Right kidney (tissue), 9 donors: Measurements from ENCODE around the gene METAP1.
A peak's percentile ranks its signal among the peaks of the same experiment; 100 is the strongest.
"Not testable (repeated sequence)": the region's sequence is repeated elsewhere in the genome, so short reads cannot be mapped to it uniquely, and the experiment has no call there.

Experiments used
- DNase-seq: peaks from one replicate; pipeline ENCODE4 v3.0.0-alpha.2; 2016
- long read RNA-seq, 8 donors: transcript quantifications; one replicate each; lab custom pipeline, GENCODE V29; 2026

Gene METAP1
- long read RNA-seq, donor 1, transcript METAP1-201 (11 exons, 2,791 nt), result major isoform, 15 of 15 reads
- long read RNA-seq, donor 1, partial matches to known transcripts, result 0 of 15 reads
- long read RNA-seq, donor 1, other reads (novel, unspliced or antisense), result 0 of 15 reads
- long read RNA-seq, donor 2, transcript METAP1-201 (11 exons, 2,791 nt), result major isoform, 6 of 208 reads
- long read RNA-seq, donor 2, partial matches to known transcripts, result 145 of 208 reads
- long read RNA-seq, donor 2, other reads (novel, unspliced or antisense), result 57 of 208 reads
- long read RNA-seq, donor 3, transcript METAP1-201 (11 exons, 2,791 nt), result major isoform, 8 of 40 reads
- long read RNA-seq, donor 3, partial matches to known transcripts, result 32 of 40 reads
- long read RNA-seq, donor 3, other reads (novel, unspliced or antisense), result 0 of 40 reads
- long read RNA-seq, donor 4, transcript METAP1-201 (11 exons, 2,791 nt), result major isoform, 14 of 70 reads
- long read RNA-seq, donor 4, partial matches to known transcripts, result 56 of 70 reads
- long read RNA-seq, donor 4, other reads (novel, unspliced or antisense), result 0 of 70 reads
- long read RNA-seq, donor 5, transcript METAP1-201 (11 exons, 2,791 nt), result major isoform, 12 of 340 reads
- long read RNA-seq, donor 5, partial matches to known transcripts, result 260 of 340 reads
- long read RNA-seq, donor 5, other reads (novel, unspliced or antisense), result 68 of 340 reads
- long read RNA-seq, donor 6, transcript METAP1-201 (11 exons, 2,791 nt), result major isoform, 17 of 22 reads
- long read RNA-seq, donor 6, partial matches to known transcripts, result 5 of 22 reads
- long read RNA-seq, donor 6, other reads (novel, unspliced or antisense), result 0 of 22 reads
- long read RNA-seq, donor 7, transcript METAP1-201 (11 exons, 2,791 nt), result major isoform, 21 of 416 reads
- long read RNA-seq, donor 7, partial matches to known transcripts, result 297 of 416 reads
- long read RNA-seq, donor 7, other reads (novel, unspliced or antisense), result 98 of 416 reads
- long read RNA-seq, donor 8, transcript METAP1-201 (11 exons, 2,791 nt), result major isoform, 16 of 303 reads
- long read RNA-seq, donor 8, partial matches to known transcripts, result 171 of 303 reads
- long read RNA-seq, donor 8, other reads (novel, unspliced or antisense), result 116 of 303 reads

- DNase-seq, result peak; percentile 96
Measured at GRCh38 chr4:98995183-98996055, at the start of gene METAP1. METAP1 (plus strand) TSS chr4:98995721; CDS start chr4:98995754, 33 bp downstream.

GRCh38 chr4:98946359-98946758, 49.2 kb upstream of the METAP1 start:
- DNase-seq, result no peak

GRCh38 chr4:98950925-98951324, 44.6 kb upstream of the METAP1 start:
- no peak for DNase-seq

GRCh38 chr4:98951710-98952109, 43.8 kb upstream of the METAP1 start:
- no peak for DNase-seq

- DNase-seq, result no peak
Measured at GRCh38 chr4:98955229-98955628, 40.3 kb upstream of the METAP1 start.

GRCh38 chr4:98958065-98958464, 37.5 kb upstream of the METAP1 start:
- no peak for DNase-seq

- DNase-seq, result no peak
Measured at GRCh38 chr4:98959411-98959810, 36.1 kb upstream of the METAP1 start.

- no peak for DNase-seq
Measured at GRCh38 chr4:98961770-98962169, 33.8 kb upstream of the METAP1 start.

- DNase-seq, result no peak
Measured at GRCh38 chr4:98963538-98964433, 31.7 kb upstream of the METAP1 start.

- DNase-seq, result no peak
Measured at GRCh38 chr4:98966926-98967325, 28.6 kb upstream of the METAP1 start.

- DNase-seq, result no peak
Measured at GRCh38 chr4:98967786-98968329, 27.7 kb upstream of the METAP1 start.

GRCh38 chr4:98969878-98970785, 25.4 kb upstream of the METAP1 start:
- no peak for DNase-seq

- no peak for DNase-seq
Measured at GRCh38 chr4:98976716-98977115, 18.8 kb upstream of the METAP1 start.

- DNase-seq, result no peak
Measured at GRCh38 chr4:98977557-98977956, 18.0 kb upstream of the METAP1 start.

- no peak for DNase-seq
Measured at GRCh38 chr4:98987720-98988119, 7.8 kb upstream of the METAP1 start.

GRCh38 chr4:98992835-98993234, 2.7 kb upstream of the METAP1 start:
- DNase-seq, result not testable (repeated sequence)

- no peak for DNase-seq
Measured at GRCh38 chr4:98993419-98994071, 2.0 kb upstream of the METAP1 start.

- DNase-seq, result no peak
Measured at GRCh38 chr4:98994474-98995182, 893 bp upstream of the METAP1 start.
